Measurements from ENCODE around the gene PAX8. TPM values are rescaled to one million over a fixed set of nuclear protein-coding genes. Genes with fewer than 3 reads are reported as not detected.

The PAX8 gene
- total RNA-seq, 1 experiment from 2014 or later: 2.4 TPM

- Mint-ChIP-seq H3K27me3 (ENCODE audit: insufficient read depth, unreplicated experiment) (peaks cover under 1% of the 10 kb centered on the region), H3K36me3 (ENCODE audit: insufficient read depth, unreplicated experiment) (no peaks in the 10 kb centered on the region), H3K4me1 (ENCODE audit: insufficient read depth, unreplicated experiment) (no peaks in the 10 kb centered on the region), H3K27ac (ENCODE audit: low read depth, unreplicated experiment) (no peak overlapping the region), H3K4me3 (ENCODE audit: unreplicated experiment) (no peak overlapping the region), H3K9me3 (ENCODE audit: unreplicated experiment) (no peaks in the 10 kb centered on the region)
- CTCF ChIA-PET: interaction anchor here (1.0 kb wide), 1 partner anchor 121 kb away, joined by 4 read pairs; no protein-coding TSS in a partner anchor
- BruUV-seq (replicated peaks): no TSS peak
- no peak for TF ChIP-seq CTCF (IDR thresholded peaks at IDR 0.05; ENCODE audit: unreplicated experiment)
- POLR2A ChIA-PET: interaction anchor here (0.5 kb wide), 1 partner anchor 81 kb away, joined by 3 read pairs; no protein-coding TSS in a partner anchor
- DNase-seq (ENCODE audit: unreplicated experiment): no peak
- intact Hi-C loops (cut with micrococcal nuclease): no loop called here
Observed at GRCh38 chr2:113268621-113269360, 9.9 kb downstream of the PAX8 start.

- intact Hi-C loops (cut with micrococcal nuclease): no loop called here
- POLR2A ChIA-PET: no interaction called here
- DNase-seq (ENCODE audit: unreplicated experiment): no peak
- no peak for TF ChIP-seq CTCF (IDR thresholded peaks at IDR 0.05; ENCODE audit: unreplicated experiment)
- Mint-ChIP-seq H3K9me3 (ENCODE audit: unreplicated experiment) (no peaks in the 10 kb centered on the region), H3K4me3 (ENCODE audit: unreplicated experiment) (no peak overlapping the region), H3K27me3 (ENCODE audit: insufficient read depth, unreplicated experiment) (no peaks in the 10 kb centered on the region), H3K27ac (ENCODE audit: low read depth, unreplicated experiment) (no peak overlapping the region), H3K4me1 (ENCODE audit: insufficient read depth, unreplicated experiment) (no peaks in the 10 kb centered on the region), H3K36me3 (ENCODE audit: insufficient read depth, unreplicated experiment) (no peaks in the 10 kb centered on the region)
- BruUV-seq (replicated peaks): no TSS peak
- CTCF ChIA-PET: interaction anchor here (0.6 to 2.6 kb wide), 7 partner anchors 17 to 124 kb away, joined by 3 to 12 read pairs (median 4); no protein-coding TSS in a partner anchor
Observed at GRCh38 chr2:113266431-113266830, 12.3 kb downstream of the PAX8 start.

- intact Hi-C loops (cut with micrococcal nuclease): no loop called here
- no TSS peak for BruUV-seq (replicated peaks)
- Mint-ChIP-seq H3K4me1 (ENCODE audit: insufficient read depth, unreplicated experiment) (no peaks in the 10 kb centered on the region), H3K9me3 (ENCODE audit: unreplicated experiment) (no peaks in the 10 kb centered on the region), H3K4me3 (ENCODE audit: unreplicated experiment) (no peak overlapping the region), H3K27ac (ENCODE audit: low read depth, unreplicated experiment) (no peak overlapping the region), H3K27me3 (ENCODE audit: insufficient read depth, unreplicated experiment) (no peaks in the 10 kb centered on the region), H3K36me3 (ENCODE audit: insufficient read depth, unreplicated experiment) (no peaks in the 10 kb centered on the region)
- no peak for DNase-seq (ENCODE audit: unreplicated experiment)
- ChIA-PET POLR2A (interaction anchor here (0.5 kb wide), 1 partner anchor 66 kb away, joined by 3 read pairs; no protein-coding TSS in a partner anchor), CTCF (interaction anchor here (0.8 to 2.6 kb wide), 4 partner anchors 16 to 126 kb away, joined by 3 to 12 read pairs (median 6); no protein-coding TSS in a partner anchor)
- TF ChIP-seq CTCF (IDR thresholded peaks at IDR 0.05; ENCODE audit: unreplicated experiment): no peak
Observed at GRCh38 chr2:113264713-113265403, 13.9 kb downstream of the PAX8 start.

- intact Hi-C loops (cut with micrococcal nuclease): no loop called here
- Mint-ChIP-seq H3K4me3 (ENCODE audit: unreplicated experiment) (no peak overlapping the region), H3K27ac (ENCODE audit: low read depth, unreplicated experiment) (no peak overlapping the region), H3K27me3 (ENCODE audit: insufficient read depth, unreplicated experiment) (no peaks in the 10 kb centered on the region), H3K36me3 (ENCODE audit: insufficient read depth, unreplicated experiment) (no peaks in the 10 kb centered on the region), H3K4me1 (ENCODE audit: insufficient read depth, unreplicated experiment) (no peaks in the 10 kb centered on the region), H3K9me3 (ENCODE audit: unreplicated experiment) (no peaks in the 10 kb centered on the region)
- no peak for DNase-seq (ENCODE audit: unreplicated experiment)
- ChIA-PET CTCF (interaction anchor here (0.7 to 1.2 kb wide), 4 partner anchors 15 to 128 kb away, joined by 3 to 6 read pairs (median 4); no protein-coding TSS in a partner anchor), POLR2A (no interaction called here)
- TF ChIP-seq CTCF (IDR thresholded peaks at IDR 0.05; ENCODE audit: unreplicated experiment): no peak
- no TSS peak for BruUV-seq (replicated peaks)
Observed at GRCh38 chr2:113263546-113263945, 15.2 kb downstream of the PAX8 start.
